Neural cell (in vitro differentiated cells): ENCODE measurements around the gene SESN1. TPM values are rescaled to one million over a fixed set of nuclear protein-coding genes. Genes with fewer than 3 reads are reported as not detected.

ENCODE experiments used
- H2AFZ ChIP-seq: fragments of 200-600, 300-800 bp; sonication (generic), shearing (Covaris generic); 2 replicates; pipeline ENCODE4 v1.6.0; 2014; ENCODE audit warnings: low read depth, mild to moderate bottlenecking, antibody characterized with exemption, low read length, moderate library complexity
- H3F3A ChIP-seq: fragments of 200-600 bp; shearing (Covaris generic); 2 replicates; pipeline ENCODE4 v1.6.1; 2016; ENCODE audit warnings: mild to moderate bottlenecking, moderate library complexity, mixed read lengths, antibody characterized with exemption, low read length; ENCODE audit not compliant: insufficient read depth, poor library complexity, severe bottlenecking
- H3K27ac ChIP-seq: fragments of 200-600, 300-800 bp; sonication (generic), shearing (Covaris generic); 2 replicates; pipeline ENCODE4 v1.5.1; 2014; ENCODE audit warnings: mild to moderate bottlenecking, low read length, moderate library complexity
- H3K27me3 ChIP-seq: fragments of 300-800, 200-600 bp; sonication (generic), shearing (Covaris generic); 2 replicates; pipeline ENCODE4 v1.6.0; 2014; ENCODE audit warnings: mild to moderate bottlenecking, low read depth, low read length, moderate library complexity; ENCODE audit not compliant: insufficient read depth
- H3K36me3 ChIP-seq: fragments of 300-800, 200-600 bp; sonication (generic), shearing (Covaris generic); 2 replicates; pipeline ENCODE4 v1.5.1; 2014; ENCODE audit warnings: mild to moderate bottlenecking, antibody characterized with exemption, low read length, moderate library complexity; ENCODE audit not compliant: insufficient read depth
- H3K4me2 ChIP-seq: fragments of 300-800, 200-600 bp; sonication (generic), shearing (Covaris generic); 2 replicates; pipeline ENCODE4 v1.6.0; 2014; ENCODE audit warnings: mild to moderate bottlenecking, low read length
- H3K4me3 ChIP-seq: fragments of 300-800, 200-600 bp; sonication (generic), shearing (Covaris generic); 2 replicates; pipeline ENCODE4 v1.5.1; 2014; ENCODE audit warnings: mild to moderate bottlenecking, low read length, moderate library complexity
- H3K79me2 ChIP-seq: fragments of 200-600 bp; shearing (Covaris generic); replicated peaks from 2 replicates; pipeline ENCODE4 v1.6.0; 2014; ENCODE audit warnings: mild to moderate bottlenecking, low read length, moderate library complexity; ENCODE audit not compliant: insufficient read depth
- H3K9ac ChIP-seq: fragments of 300-800, 200-600 bp; sonication (generic), shearing (Covaris generic); 2 replicates; pipeline ENCODE4 v1.6.1; 2016; ENCODE audit warnings: mild to moderate bottlenecking, low read length, mixed read lengths
- H3K9me2 ChIP-seq: fragments of 200-600 bp; shearing (Covaris generic); 2 replicates; pipeline ENCODE4 v1.6.1; 2016; ENCODE audit warnings: mild to moderate bottlenecking, low read length, mixed read lengths; ENCODE audit not compliant: insufficient read depth
- H3K9me3 ChIP-seq: fragments of 200-600, 300-800 bp; sonication (generic), shearing (Covaris generic); 2 replicates; pipeline ENCODE4 v1.6.1; 2016; ENCODE audit warnings: mild to moderate bottlenecking, mixed run types, low read length, moderate library complexity, mixed read lengths
- H4K20me1 ChIP-seq: fragments of 200-600 bp; shearing (Covaris generic); 2 replicates; pipeline ENCODE4 v1.6.1; 2016; ENCODE audit warnings: mild to moderate bottlenecking, mixed run types; ENCODE audit not compliant: insufficient read depth
- EP300 ChIP-seq: fragments of 450-650 bp; conservative IDR thresholded peaks from 2 replicates; pipeline ENCODE4 v1.6.1; 2014; ENCODE audit warnings: antibody characterized with exemption, mild to moderate bottlenecking, moderate library complexity; ENCODE audit not compliant: poor library complexity, severe bottlenecking
- EZH2 ChIP-seq: fragments of 200-600, 300-800 bp; shearing (Covaris generic), sonication (generic); IDR thresholded peaks from 2 replicates; pipeline ENCODE4 v1.6.1; 2014; ENCODE audit warnings: antibody characterized with exemption, low read length, borderline replicate concordance, mild to moderate bottlenecking; ENCODE audit not compliant: insufficient read depth, poor library complexity, severe bottlenecking
- MXI1 ChIP-seq: fragments of 450-650 bp; conservative IDR thresholded peaks from 2 replicates; pipeline ENCODE4 v1.6.1; 2014; ENCODE audit warnings: antibody characterized with exemption, mild to moderate bottlenecking; ENCODE audit not compliant: poor library complexity, severe bottlenecking
- POLR2AphosphoS5 ChIP-seq: IDR thresholded peaks from 2 replicates; pipeline ENCODE4 v1.6.1; 2012
- RAD21 ChIP-seq: fragments of 450-650 bp; conservative IDR thresholded peaks from 2 replicates; pipeline ENCODE4 v1.6.1; 2014; ENCODE audit warnings: antibody characterized with exemption, mild to moderate bottlenecking, moderate library complexity
- SMC3 ChIP-seq: fragments of 450-650 bp; conservative IDR thresholded peaks from 2 replicates; pipeline ENCODE4 v1.6.1; 2014; ENCODE audit warnings: antibody characterized with exemption, mild to moderate bottlenecking, moderate library complexity; ENCODE audit not compliant: poor library complexity
- TAF1 ChIP-seq: IDR thresholded peaks from 2 replicates; pipeline ENCODE4 v1.6.1; 2012; ENCODE audit warnings: low read depth
- polyA plus RNA-seq: library from polyadenylated mRNA; depleted of rRNA; stranded (reverse); fragments of >200 nt; gene quantifications from 2 replicates; pipeline ENCODE4 v1.2.3, GENCODE V29; 2014
- TF ChIP-seq, protein P1 (sequence below): fragments of 450-650 bp; IDR thresholded peaks from 2 replicates; pipeline ENCODE4 v1.5.1; 2014; ENCODE audit warnings: antibody characterized with exemption, mild to moderate bottlenecking, moderate library complexity; ENCODE audit not compliant: poor library complexity, severe bottlenecking
- TF ChIP-seq, protein P2 (sequence below): IDR thresholded peaks from 2 replicates; pipeline ENCODE4 v1.6.1; 2012; ENCODE audit warnings: borderline replicate concordance

SESN1 gene
- polyA plus RNA-seq, 1 donor from 2014 or later: 46.4 TPM

DNA sequence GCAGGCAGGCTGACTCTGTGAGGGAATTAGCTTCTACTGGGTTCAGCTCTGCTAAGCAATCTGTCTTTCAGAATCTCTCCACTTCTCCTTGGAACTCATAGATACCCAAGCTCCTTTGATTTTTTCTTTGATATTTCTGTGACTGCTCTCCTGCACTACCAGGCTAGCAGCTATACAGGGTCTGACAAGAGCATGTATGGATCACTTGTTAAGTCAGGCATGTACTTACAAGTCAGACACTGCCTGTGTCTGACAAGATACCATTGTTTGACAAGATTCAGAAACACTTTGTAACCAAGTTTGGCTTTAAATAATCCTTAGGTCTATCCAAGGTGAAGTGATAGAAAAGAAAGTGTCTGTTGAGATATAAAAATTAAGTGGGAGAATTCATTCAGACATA lies 79.5 kb downstream of the SESN1 start:
- no peaks in the 10 kb centered on the region for H3F3A ChIP-seq
- no peak overlapping the region for H2AFZ ChIP-seq
- H3K9me3 ChIP-seq: no peaks in the 10 kb centered on the region
- H3K4me2 ChIP-seq: no peak overlapping the region
- H4K20me1 ChIP-seq: no peaks in the 10 kb centered on the region
- no peaks in the 10 kb centered on the region for H3K27me3 ChIP-seq
- TF ChIP-seq, protein P1, sequence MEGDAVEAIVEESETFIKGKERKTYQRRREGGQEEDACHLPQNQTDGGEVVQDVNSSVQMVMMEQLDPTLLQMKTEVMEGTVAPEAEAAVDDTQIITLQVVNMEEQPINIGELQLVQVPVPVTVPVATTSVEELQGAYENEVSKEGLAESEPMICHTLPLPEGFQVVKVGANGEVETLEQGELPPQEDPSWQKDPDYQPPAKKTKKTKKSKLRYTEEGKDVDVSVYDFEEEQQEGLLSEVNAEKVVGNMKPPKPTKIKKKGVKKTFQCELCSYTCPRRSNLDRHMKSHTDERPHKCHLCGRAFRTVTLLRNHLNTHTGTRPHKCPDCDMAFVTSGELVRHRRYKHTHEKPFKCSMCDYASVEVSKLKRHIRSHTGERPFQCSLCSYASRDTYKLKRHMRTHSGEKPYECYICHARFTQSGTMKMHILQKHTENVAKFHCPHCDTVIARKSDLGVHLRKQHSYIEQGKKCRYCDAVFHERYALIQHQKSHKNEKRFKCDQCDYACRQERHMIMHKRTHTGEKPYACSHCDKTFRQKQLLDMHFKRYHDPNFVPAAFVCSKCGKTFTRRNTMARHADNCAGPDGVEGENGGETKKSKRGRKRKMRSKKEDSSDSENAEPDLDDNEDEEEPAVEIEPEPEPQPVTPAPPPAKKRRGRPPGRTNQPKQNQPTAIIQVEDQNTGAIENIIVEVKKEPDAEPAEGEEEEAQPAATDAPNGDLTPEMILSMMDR: no peak
- TF ChIP-seq EP300: peak; percentile 41
- H3K4me3 ChIP-seq: no peak overlapping the region
- no peaks in the 10 kb centered on the region for H3K79me2 ChIP-seq
- no peak overlapping the region for H3K27ac ChIP-seq
- no peaks in the 10 kb centered on the region for H3K9me2 ChIP-seq
- no peaks in the 10 kb centered on the region for H3K36me3 ChIP-seq
- H3K9ac ChIP-seq: no peak overlapping the region

DNA sequence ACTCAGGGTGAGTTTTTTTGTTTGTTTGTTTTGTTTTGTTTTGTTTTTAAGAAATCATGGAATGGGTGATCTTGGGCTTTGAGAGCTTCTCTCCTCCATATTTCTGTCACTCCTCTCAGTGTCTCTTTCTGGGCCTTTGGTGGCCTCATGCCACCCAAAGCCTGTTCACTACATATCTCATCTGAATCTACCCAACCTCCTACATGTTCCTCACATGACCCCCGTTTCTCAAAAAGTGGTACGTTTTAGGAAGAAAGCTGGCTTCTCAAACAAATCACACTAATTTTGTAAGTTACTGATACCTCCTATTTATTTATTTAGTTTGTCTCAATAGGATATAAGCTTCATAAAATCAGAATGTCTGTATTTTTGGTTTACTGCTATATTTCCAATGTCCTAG lies 80.0 kb downstream of the SESN1 start:
- H3K27ac ChIP-seq: no peak overlapping the region
- no peaks in the 10 kb centered on the region for H4K20me1 ChIP-seq

More for the DNA sequence above, 80.0 kb downstream of the SESN1 start:
- H3K9me2 ChIP-seq: no peaks in the 10 kb centered on the region
- H3K4me2 ChIP-seq: no peak overlapping the region
- no peak for TF ChIP-seq MXI1
- TF ChIP-seq, protein P1: no peak
- TF ChIP-seq SMC3: no peak
- TF ChIP-seq, protein P2, sequence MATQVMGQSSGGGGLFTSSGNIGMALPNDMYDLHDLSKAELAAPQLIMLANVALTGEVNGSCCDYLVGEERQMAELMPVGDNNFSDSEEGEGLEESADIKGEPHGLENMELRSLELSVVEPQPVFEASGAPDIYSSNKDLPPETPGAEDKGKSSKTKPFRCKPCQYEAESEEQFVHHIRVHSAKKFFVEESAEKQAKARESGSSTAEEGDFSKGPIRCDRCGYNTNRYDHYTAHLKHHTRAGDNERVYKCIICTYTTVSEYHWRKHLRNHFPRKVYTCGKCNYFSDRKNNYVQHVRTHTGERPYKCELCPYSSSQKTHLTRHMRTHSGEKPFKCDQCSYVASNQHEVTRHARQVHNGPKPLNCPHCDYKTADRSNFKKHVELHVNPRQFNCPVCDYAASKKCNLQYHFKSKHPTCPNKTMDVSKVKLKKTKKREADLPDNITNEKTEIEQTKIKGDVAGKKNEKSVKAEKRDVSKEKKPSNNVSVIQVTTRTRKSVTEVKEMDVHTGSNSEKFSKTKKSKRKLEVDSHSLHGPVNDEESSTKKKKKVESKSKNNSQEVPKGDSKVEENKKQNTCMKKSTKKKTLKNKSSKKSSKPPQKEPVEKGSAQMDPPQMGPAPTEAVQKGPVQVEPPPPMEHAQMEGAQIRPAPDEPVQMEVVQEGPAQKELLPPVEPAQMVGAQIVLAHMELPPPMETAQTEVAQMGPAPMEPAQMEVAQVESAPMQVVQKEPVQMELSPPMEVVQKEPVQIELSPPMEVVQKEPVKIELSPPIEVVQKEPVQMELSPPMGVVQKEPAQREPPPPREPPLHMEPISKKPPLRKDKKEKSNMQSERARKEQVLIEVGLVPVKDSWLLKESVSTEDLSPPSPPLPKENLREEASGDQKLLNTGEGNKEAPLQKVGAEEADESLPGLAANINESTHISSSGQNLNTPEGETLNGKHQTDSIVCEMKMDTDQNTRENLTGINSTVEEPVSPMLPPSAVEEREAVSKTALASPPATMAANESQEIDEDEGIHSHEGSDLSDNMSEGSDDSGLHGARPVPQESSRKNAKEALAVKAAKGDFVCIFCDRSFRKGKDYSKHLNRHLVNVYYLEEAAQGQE: no peak
- no peak for TF ChIP-seq POLR2AphosphoS5
- no peak for TF ChIP-seq EP300
- TF ChIP-seq RAD21: no peak
- TF ChIP-seq TAF1: no peak
- TF ChIP-seq EZH2: no peak
- H3F3A ChIP-seq: no peaks in the 10 kb centered on the region
- no peak overlapping the region for H3K9ac ChIP-seq
- no peaks in the 10 kb centered on the region for H3K79me2 ChIP-seq
- H3K27me3 ChIP-seq: no peaks in the 10 kb centered on the region
- no peak overlapping the region for H3K4me3 ChIP-seq
- H3K9me3 ChIP-seq: no peaks in the 10 kb centered on the region
- no peaks in the 10 kb centered on the region for H3K36me3 ChIP-seq
- H2AFZ ChIP-seq: no peak overlapping the region
